Measurements from ENCODE around the gene WARS2.

WARS2 gene

DNA sequence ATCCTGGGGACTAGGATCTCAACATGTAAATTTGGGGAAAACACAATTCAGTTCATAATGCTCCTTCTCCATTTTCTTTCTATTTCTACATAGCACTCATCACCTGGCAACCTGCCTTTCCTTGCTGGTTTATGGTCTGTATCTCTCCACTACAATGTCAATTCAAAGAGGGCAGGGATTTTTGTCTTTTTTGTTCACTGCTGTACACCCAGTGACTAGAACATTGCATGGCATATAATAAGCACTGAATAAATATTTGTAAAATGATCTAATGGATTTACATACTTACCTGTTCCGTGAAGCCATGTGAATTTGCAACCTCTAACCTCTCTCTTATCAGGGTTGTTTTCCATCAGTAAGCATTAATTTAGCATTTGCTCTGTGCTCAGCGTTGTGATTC lies 124.9 kb downstream of the WARS2 start:
- DNase-seq (ENCODE audit: low spot score): no peak

DNA sequence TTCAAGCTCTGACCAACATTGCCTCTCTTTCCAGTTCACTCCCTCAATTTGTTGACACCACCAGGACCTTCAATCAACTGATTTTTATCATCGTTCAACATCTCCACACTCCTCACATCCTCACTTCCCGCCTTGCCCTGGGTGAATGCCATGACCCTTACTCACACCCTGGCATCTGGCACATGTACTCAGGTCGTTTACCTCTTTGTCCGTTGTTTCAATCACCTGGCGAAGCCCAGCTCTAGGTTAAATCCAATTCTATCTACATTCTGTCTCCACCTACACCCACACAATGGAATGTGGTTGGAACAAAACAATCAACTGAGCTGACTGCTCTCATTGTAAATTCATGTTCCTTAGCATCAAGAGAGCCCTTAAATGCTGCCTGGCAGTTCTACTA lies 128.1 kb downstream of the WARS2 start:
- DNase-seq (ENCODE audit: low spot score): no peak

DNA sequence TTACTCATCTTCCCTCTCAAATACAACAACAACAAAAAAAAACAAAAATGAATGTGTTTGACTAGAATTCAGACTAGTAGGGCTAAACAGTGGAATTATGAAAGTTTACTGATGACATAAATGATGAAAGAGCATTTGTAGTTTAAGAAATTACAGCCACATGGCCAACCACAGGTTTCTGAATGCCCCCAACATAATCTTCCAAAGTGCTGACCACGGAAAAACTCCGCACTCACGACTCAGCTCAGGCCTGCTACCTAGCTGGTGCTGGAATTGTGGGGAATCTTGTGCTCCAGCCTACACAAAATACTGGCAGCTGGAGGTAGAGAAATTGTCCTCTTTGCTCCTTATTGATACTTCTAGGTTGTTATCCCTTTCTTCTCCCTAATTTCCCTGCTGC lies 128.7 kb downstream of the WARS2 start:
- no peak for DNase-seq (ENCODE audit: low spot score)

DNA sequence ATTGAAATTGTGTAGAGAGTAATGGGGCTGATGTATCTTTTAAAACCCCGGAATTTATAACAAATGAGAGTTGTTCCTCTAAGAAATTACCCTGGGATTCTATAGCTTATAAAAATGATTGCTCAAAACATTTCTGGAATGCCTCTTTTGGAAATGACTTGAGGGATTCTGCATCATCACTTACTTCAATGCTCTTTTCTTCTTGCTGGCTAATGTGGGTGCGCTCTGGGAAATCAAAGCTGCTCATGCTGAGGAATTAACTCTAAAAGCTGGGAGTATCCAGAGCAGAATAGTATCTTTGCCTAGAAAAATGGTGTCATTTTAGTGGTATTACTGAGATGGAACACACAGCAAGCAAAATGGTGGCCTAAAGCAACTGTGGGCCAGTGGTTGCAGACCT lies 129.3 kb downstream of the WARS2 start:
- DNase-seq (ENCODE audit: low spot score): no peak

DNA sequence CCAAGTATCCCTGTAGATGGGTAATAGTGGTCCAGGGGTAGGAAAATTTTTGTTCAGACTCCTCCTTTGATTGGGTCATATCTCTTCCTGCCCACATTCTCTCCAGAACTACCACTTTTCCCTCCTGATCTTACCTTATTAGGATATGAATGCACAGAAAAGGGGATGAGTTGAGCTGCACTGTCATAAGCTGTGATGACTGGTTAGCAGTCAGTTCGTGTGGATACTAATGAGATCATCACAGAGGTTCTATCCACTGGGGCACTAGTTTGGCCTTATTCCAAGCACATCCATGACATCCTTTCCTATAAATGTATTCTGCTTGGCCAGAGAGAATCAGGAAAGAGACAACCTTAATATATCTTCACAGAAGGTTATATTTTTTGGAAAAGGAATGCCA lies 130.3 kb downstream of the WARS2 start:
- DNase-seq (ENCODE audit: low spot score): no peak

DNA sequence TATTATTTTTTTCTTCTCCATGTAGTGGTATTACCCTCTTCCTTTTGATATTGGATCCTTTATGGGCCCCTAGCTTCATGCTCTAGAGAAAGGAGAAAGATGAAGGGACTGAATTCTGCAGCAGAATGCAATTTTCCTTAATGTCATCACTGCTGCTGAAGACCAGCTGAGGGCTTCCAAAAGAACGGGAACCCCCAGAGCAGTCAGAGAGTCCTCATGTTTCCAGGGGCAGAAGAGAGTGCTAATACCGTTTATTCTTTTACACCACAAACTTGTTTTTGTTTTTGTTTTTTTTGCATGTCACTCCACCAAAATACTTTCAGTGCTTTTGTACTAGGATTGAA lies 131.2 kb downstream of the WARS2 start:
- DNase-seq (ENCODE audit: low spot score): no peak

DNA sequence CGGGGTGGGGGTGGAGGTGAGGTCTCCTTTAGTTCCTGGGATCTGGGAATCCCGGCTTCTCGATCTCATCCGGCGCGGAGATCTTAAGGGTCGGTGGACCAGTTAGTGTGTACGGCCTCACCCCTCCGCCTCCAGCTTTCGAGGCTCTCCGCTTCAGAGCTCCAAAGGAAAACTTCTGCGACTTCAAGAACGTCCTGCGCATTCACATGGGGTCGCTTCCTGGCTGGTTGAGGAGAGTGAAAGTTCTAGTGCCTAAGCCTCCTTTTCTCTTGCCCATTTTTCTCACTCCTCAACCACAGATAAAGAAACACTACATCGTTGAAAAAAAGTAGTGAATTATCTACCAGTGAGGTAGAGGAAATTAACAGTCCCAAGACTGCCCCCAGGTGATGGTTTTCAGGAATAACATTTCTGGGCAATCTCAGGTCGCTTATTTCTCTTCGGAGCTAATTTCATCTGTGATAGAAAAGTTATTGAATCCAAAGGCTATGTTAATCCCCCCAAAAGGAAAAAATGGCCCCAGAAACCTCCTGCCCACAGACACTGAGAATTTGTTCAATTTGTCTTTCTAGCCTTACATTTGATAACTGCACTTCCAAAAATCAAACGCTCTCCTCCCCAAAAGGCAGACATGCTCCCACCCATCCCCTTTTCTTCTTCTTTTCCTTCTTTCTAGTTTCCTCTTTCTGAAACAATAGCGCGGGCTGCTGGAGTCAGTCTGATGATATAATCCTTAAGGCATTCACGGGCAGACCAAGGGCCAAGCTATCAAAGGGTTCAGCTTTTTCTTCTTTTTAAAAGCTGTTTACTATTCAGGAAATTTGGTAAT lies 131.8 kb downstream of the WARS2 start:
- peak; percentile 40 for DNase-seq (ENCODE audit: low spot score)

DNA sequence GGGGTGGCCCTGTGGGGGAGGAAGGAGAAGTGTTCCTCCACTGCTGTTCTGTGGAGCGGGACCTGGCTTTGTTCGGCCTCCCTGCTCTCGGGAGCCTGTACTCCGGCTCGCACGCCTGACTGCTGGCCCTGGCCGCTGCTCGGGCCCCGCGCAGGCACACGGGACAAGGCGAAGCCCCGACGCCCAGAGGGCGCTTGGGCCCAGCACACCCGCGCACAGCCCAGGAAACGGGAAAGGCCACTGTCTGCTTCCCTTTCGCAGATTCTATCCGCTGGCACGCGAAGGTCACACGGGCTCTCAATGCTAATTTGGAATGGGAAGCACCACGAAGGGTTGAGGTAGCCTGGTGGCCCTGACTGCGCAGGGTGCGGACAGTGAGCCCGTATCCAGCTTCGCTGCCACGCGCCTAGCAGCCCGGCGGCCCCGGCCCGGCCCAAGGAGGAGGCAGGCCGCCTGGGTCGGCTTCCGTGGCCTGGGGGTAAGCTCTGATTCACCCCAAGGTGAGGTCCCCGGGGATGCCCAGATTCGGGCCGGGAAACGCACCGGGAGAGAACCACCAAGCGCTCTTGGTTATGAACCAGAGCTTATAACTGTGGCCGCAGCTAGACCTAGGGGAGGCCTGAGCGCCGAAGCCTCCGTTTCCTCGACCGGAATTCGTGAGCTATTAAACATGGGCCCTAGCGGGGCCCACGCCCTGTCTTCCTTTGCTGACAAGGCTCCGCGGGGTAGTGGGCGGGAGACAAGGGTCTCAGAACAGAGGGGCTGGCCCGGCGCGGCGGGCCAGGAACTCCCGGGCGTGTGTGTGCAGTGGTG lies 132.6 kb downstream of the WARS2 start:
- no peak for DNase-seq (ENCODE audit: low spot score)

DNA sequence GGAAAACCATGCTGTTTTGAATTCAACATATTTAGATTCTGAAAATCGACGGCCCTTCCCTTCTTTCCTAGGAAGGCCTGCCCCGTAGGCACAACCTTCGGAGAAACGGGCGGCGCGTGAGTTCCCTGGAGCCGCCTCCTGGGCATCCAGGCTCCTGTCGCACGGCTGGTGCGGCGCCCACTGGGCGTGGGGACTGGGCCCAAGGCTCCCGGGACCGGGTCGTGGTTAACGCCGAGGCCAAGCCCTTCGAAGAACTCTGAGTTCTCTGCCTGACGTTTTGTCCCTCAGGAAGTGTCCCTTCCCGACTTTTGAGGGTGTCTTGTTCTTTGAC lies 133.1 kb downstream of the WARS2 start:
- DNase-seq (ENCODE audit: low spot score): no peak

DNA sequence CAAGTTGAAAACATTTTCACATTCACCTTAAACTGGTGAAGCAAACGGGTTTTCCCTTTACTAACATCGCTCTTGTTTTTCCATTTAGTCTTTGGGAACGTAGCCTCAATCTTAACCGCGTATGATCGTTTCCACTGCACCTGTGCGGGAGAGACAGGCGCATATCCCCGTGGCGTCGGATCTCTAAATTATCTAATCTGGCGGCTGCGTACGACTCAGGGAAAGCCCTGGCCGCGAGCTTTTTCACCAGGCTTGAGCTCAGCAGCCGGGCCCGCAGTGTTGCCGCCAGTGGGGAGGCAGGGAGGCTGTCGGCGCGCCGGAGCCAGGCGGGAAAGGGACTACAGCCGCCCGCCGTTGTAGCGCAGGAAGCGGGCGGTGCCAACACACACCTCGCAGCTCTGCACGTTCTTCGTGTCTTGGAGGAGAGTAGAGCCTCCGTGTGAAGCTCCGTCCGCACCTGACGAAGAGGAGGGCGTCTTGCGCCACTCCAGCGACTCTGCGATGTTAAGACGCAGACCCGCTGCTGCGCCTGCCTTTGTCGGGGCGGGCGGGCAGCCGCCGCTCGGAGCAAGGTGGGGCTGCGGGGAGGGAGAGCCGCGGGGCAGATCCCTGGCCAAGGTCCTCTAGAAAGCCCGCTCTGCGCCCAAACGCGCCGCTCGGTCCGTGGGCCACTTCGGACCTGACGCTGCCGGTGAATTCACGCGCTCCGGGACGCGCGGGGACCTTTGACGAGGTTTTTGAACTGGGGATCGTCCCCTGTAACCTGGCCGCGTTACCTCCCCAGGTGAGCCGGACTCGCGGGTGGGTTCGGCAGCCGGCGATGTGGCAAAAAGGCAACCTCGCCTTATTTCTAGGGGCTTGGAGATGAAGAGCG lies 133.8 kb downstream of the WARS2 start:
- DNase-seq (ENCODE audit: low spot score): no peak

DNA sequence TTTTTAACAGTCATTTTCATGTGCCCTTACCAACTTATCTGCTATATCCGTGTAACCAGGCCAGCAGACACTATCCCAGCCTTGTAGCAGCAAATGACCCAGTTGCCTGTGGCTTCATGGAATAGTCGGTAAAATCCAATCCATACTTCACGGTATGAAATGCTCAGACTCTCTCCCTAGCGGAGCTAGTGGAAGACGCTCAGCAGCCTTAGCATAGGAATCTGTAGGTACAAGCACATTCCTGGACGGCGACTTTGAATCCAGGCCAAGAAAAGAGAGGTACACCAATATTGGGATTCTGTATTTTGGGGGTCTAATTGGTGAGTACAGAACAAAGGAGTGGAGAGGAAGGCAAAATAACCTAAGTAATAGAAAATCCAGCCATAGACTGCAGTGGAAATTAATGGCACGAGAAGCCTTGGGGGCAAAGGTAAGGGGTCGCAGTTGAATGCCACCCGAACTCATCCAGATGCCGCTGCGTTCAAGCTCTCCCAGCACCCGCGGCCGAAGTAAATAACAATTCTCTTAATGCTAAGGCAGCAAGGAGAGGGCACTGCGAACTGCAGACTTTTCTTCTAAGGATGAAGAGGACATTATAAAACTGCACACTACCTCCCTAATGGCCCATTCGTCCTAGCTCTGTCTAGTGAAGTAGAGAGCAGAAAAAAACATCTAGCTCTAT lies 134.6 kb downstream of the WARS2 start:
- DNase-seq (ENCODE audit: low spot score): no peak

DNA sequence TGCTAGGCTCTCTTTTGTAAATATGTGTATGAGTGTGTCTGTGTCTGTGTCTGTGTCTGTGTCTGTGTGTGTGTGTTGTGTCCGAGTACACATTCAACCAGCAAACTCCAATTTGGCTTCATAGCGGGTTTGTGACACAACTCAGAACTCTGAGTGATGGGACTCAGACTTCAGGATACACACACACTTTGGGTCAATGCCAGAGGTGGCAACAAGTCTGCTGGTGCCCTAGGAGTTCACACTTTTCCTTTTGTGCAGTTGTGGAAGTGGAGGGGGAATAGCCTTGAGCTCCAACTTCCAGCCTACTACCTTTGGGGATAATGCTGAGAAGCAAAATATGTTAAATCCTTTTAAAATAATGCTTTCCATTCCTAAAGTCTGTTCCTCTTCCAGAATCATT lies 135.7 kb downstream of the WARS2 start:
- DNase-seq (ENCODE audit: low spot score): no peak

DNA sequence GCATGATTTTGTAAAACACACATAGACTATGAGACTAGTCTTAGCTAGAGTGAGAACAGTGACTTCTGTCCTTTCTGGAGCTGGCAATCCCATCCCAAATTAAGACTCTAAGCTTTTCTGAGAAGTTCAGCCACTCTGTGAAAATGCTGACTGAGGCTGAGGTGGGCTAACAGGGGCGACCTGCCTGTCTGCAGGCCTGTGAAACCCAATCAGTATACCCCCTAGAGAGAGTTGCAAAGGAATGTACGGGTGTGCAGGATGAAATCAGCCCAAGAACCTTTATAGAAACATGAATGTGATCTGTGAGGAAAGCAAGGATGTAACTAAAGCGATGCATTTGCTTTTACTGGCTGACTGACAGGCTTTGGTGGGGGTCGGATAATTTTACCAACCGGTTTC lies 136.3 kb downstream of the WARS2 start:
- DNase-seq (ENCODE audit: low spot score): no peak

DNA sequence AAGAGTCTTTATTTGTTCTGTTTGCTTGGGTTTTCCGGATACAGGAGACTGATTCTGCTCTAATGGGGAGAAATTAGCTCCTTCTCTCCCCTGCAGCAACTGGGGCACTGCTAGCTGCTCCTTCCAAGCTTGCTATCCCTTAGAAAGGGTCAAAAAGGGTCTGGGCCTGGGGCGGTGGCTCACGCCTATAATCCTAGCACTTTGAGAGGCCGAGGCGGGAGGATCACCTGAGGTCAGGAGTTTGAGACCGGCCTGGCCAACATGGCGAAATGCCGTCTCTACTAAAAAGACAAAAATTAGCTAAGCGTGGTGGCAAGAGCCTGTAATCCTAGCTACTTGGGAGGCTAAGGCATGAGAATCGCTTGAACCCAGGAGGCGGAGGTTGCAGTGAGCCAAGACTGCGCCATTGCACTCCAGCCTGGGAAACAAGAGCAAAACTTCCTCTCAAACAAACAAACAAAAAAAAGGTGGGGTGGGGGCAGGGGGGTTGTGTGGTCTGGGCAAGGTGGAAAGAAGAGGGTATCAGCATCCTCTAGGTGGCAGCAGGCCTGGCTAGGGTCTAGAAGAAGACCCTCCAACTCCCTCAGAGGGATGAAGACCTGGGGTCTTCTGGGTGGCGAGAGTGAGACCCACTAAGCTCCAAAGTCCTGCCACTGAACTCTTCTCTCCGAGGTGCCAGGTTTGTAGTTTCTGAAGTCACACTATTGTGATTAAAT lies 136.9 kb downstream of the WARS2 start:
- no peak for DNase-seq (ENCODE audit: low spot score)

DNA sequence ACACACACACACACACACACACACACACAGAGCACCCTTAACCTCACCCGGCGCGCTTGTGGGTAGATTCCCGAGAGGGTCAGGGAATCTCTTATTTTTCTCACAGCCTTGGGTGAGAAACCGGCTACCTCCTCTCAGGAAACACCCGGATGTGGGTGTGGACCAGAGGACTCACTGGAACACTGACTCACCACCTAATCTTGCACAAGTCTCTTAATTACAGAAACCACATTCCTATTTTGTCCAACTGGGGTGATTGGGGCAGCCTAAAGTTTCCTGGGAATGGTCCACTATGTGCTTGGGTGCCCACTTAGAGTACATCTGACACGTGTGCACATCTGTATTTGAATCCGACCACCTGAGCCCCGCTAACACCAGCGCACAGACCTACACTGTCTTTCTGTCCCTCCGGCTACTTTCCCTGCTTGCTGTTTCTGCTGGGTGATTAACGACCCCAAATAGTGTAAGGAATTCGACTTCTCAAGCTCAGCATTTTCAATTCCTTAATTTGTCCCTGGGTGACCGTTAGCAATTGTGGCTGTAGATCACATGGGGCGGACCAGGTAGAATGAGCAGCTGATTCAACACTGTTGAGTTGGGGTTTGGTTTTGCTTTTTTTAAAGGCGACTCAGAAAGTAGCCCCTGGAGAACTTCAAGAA lies 138.3 kb downstream of the WARS2 start:
- no peak for DNase-seq (ENCODE audit: low spot score)

DNA sequence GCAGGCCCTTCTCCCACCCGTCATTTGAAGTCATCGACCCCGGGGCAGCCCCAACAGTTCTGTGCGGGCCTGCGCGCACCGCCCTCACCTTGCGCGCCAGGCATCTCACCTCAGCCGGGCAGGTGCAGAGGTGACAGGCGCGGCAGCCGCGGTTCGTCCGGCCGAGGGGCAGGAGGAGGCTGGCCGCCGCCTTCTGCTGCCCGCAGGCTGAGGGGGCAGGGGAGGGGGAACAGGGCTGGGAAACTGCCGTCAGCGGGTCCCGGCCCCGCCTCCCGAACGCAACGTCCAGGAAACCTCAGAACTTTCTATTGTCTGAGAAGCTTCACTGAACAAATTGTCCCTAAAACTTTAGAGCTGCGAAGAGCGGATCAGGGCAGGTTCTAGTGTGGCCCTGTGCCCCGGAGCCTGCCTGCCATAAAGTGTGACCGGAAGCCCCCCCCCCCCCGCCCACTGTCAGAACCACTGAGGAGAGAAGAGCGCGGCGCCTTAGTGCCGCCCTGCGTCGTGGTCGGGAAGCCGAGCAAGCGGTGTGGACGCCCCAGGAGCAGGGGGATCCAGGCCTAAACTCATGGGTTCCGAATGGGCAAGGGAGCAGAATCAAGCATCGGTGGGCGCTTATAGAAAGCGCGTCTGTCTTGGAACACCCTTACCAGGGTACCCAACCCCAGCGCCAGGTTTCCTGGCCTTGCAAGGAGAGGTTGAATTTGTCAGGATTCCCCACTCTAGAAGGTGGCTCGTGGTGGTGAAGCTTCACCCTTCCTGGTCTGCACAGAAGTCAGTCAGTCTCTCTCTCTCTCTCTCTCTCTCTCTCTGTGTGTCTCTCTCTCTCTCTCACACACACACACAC lies 139.0 kb downstream of the WARS2 start:
- DNase-seq (ENCODE audit: low spot score): no peak

DNA sequence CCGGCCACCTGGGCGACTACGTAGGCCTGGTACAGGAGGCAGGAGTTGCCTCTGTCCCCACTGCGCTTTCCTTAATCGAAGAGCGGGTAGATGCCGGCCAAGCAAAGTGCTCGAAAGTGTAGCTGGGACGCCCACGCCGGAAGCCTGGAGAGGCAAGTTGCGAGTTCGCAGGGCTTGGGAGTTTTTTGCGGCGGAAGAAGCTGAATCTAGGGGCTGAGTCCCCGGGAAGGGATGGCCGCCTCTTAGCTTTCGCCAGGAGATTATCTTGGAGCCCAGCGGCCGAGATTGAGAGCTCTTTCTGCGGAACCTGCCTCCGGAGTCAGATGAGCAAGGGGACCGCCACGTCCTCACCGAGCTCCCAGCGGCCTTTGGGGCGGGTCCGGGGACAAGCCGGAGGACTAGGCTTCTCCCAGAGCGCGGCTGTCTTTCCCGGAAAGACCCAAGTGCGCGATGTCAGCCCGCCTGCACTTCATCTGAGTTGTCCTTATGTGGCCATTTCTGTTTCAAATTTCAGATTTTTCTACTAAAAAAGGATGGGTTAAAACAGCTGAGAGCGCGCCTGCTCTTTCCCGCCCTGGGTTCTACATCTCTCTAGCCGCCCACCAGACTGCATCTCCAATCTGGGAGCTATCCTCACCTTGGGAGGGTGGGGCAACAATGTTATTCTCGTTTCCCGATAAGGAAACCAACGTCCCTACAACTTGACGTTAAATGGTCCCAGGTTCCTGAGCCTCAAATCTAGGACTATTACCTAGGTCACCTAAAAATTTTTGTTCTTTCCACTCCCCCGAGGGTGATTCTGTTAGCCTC lies 139.9 kb downstream of the WARS2 start:
- no peak for DNase-seq (ENCODE audit: low spot score)

DNA sequence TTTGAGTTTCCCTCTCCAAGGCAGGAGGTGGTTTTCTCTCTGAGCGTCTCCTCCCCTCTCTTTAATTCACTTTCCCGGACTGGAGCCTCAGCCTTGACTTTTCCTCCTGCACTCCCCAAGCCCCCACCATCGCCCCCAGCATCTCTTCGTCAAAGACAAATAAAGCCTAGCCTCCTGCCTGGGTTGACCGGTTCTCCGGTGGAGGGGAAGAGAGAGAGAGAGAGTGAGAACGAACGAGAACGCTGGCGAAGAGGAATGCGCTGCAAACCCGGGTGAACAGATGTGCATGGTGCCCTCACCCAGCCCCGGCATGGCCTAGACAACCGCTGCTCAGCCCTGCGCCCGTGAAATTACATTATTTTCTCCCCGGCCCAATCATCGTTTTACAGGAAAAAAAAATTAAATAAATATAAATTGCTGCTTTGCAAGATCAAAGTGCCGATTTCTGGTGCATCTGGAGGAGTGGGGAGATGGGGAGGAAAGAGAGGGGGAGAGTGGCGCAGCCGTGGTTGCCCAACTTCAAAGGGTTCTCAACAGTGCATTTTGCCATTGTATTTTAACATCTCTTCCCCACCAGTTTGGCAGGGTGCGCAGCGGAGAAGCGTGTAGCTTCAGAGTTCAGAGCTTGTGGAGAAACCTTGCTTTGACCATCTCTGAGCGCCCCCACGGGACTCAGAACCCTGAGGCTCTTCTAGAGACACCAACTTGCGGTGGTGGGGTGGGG lies 140.9 kb downstream of the WARS2 start:
- DNase-seq (ENCODE audit: low spot score): no peak
